GM23248 (cell line): ENCODE measurements around the gene RNASE11. TPM values are rescaled to one million over a fixed set of nuclear protein-coding genes. Genes with fewer than 3 reads are reported as not detected.

ENCODE experiments used
- DNase-seq: peaks from one replicate; pipeline ENCODE4 v3.0.0-alpha.2; 2015
- H2AFZ ChIP-seq: fragments of 200-600 bp; sonication (generic); 2 replicates; pipeline ENCODE4 v1.6.1; 2016; ENCODE audit warnings: antibody characterized with exemption
- H3F3A ChIP-seq: fragments of 200-600 bp; sonication (generic); 2 replicates; pipeline ENCODE4 v1.6.1; 2016; ENCODE audit warnings: mild to moderate bottlenecking, antibody characterized with exemption, mixed run types; ENCODE audit not compliant: insufficient read depth
- H3K27ac ChIP-seq: fragments of 200-600 bp; sonication (generic); 2 replicates; pipeline ENCODE4 v1.5.1; 2016; ENCODE audit warnings: mild to moderate bottlenecking
- H3K27me3 ChIP-seq: fragments of 200-600 bp; sonication (generic); replicated peaks from 2 replicates; pipeline ENCODE4 v1.6.1; 2016; ENCODE audit warnings: mild to moderate bottlenecking; ENCODE audit not compliant: insufficient read depth
- H3K36me3 ChIP-seq: fragments of 200-600 bp; sonication (generic); 2 replicates; pipeline ENCODE4 v1.6.1; 2016; ENCODE audit warnings: low read depth, mild to moderate bottlenecking
- H3K4me1 ChIP-seq: fragments of 200-600 bp; sonication (generic); 2 replicates; pipeline ENCODE4 v1.6.1; 2016; ENCODE audit warnings: mild to moderate bottlenecking; ENCODE audit not compliant: insufficient read depth
- H3K4me2 ChIP-seq: fragments of 200-600 bp; sonication (generic); one replicate; pipeline ENCODE4 v1.6.1; 2016; ENCODE audit warnings: mild to moderate bottlenecking; ENCODE audit not compliant: unreplicated experiment
- H3K4me3 ChIP-seq: fragments of 200-600 bp; sonication (generic); 2 replicates; pipeline ENCODE4 v1.5.1; 2016; ENCODE audit warnings: mild to moderate bottlenecking
- H3K79me2 ChIP-seq: fragments of 200-600 bp; sonication (generic); 2 replicates; pipeline ENCODE4 v1.6.1; 2016; ENCODE audit warnings: mild to moderate bottlenecking; ENCODE audit not compliant: insufficient read depth
- H3K9ac ChIP-seq: fragments of 200-600 bp; sonication (generic); 2 replicates; pipeline ENCODE4 v1.6.1; 2016; ENCODE audit warnings: mild to moderate bottlenecking
- H3K9me2 ChIP-seq: fragments of 200-600 bp; sonication (generic); 2 replicates; pipeline ENCODE4 v1.6.1; 2016; ENCODE audit warnings: mixed run types, mild to moderate bottlenecking, moderate library complexity; ENCODE audit not compliant: insufficient read depth
- H3K9me3 ChIP-seq: fragments of 200-600 bp; sonication (generic); one replicate; pipeline ENCODE4 v1.6.1; 2017; ENCODE audit warnings: low read depth
- H4K20me1 ChIP-seq: fragments of 200-600 bp; sonication (generic); 2 replicates; pipeline ENCODE4 v1.6.0; 2016; ENCODE audit not compliant: insufficient read depth
- EZH2 ChIP-seq: fragments of 200-600 bp; sonication (generic); IDR thresholded peaks from 2 replicates; pipeline ENCODE4 v1.6.1; 2018; ENCODE audit warnings: antibody characterized with exemption, mild to moderate bottlenecking; ENCODE audit not compliant: insufficient read depth, poor library complexity, severe bottlenecking
- EZH2phosphoT487 ChIP-seq: fragments of 200-600 bp; sonication (generic); IDR thresholded peaks from 2 replicates; pipeline ENCODE4 v1.6.1; 2018; ENCODE audit warnings: antibody characterized with exemption, moderate library complexity, mild to moderate bottlenecking, low read depth; ENCODE audit not compliant: insufficient read depth
- WGBS, 2 experiments: methylation state at CpG; one replicate each; pipeline ENCODE4 v1.1.6; 2015 to 2017; ENCODE audit warnings: low lambda C conversion rate in 2 of 2, low coverage in 1 of 2; ENCODE audit errors: missing lambda C conversion rate in 2 of 2; 5-methylcytosine and 5-hydroxymethylcytosine counted together
- in situ Hi-C: fragments of 300-500 bp; cut with MboI; formaldehyde crosslinking; loops from 2 replicates; pipeline ENCODE4 v1.15.0; 2020
- polyA plus RNA-seq: library from polyadenylated mRNA; unstranded; fragments of >200 nt; fragmentation: Nextera tagmentation; extraction: Ambion mirVana; gene quantifications from 2 replicates; pipeline ENCODE4 v1.2.1, GENCODE V29; 2016
- total RNA-seq: library from RNA; depleted of rRNA; stranded (reverse); fragments of >200 nt; shearing (Covaris generic); gene quantifications from 2 replicates; pipeline ENCODE4 v1.2.3, GENCODE V29; 2014

Gene RNASE11
- total and polyA plus RNA-seq, 2 experiments from 2014 or later: not detected

DNA sequence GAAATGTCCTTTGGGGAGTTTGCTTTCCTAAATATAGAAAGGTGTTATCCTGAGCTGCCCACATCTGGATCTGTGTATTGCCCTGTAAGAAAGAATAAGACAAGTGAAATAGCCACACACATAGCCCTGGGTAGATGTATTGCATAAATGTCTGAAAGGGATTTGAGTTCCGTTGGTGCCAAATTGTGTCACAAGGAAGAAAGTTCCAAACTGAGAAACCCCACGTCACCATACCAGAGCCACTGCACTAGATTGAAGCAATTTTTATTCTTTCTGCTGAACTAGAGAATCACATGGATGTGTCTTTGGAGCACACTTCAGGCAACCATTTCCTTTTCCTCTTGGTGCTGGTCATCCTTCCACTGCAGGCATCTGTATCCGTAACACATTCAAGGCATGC, 32.0 kb downstream of the RNASE11 start:
- WGBS, 2 experiments: 58 to 59% methylated on average over 3 of the region's 3 CpGs
- H3K4me3 ChIP-seq: no peak overlapping the region
- no peaks in the 10 kb centered on the region for H3F3A ChIP-seq
- DNase-seq: no peak
- in situ Hi-C loops: no loop called here
- no peaks in the 10 kb centered on the region for H4K20me1 ChIP-seq
- no peak overlapping the region for H2AFZ ChIP-seq
- no peaks in the 10 kb centered on the region for H3K9me3 ChIP-seq
- H3K36me3 ChIP-seq: no peaks in the 10 kb centered on the region
- no peak overlapping the region for H3K9ac ChIP-seq
- H3K9me2 ChIP-seq: no peaks in the 10 kb centered on the region
- no peaks in the 10 kb centered on the region for H3K4me1 ChIP-seq
- TF ChIP-seq EZH2 (no peak), EZH2phosphoT487 (no peak)
- no peaks in the 10 kb centered on the region for H3K79me2 ChIP-seq
- H3K4me2 ChIP-seq: no peak overlapping the region
- H3K27me3 ChIP-seq: no peaks in the 10 kb centered on the region; the same call in 1 of the 2 replicates
- H3K27ac ChIP-seq: no peak overlapping the region

DNA sequence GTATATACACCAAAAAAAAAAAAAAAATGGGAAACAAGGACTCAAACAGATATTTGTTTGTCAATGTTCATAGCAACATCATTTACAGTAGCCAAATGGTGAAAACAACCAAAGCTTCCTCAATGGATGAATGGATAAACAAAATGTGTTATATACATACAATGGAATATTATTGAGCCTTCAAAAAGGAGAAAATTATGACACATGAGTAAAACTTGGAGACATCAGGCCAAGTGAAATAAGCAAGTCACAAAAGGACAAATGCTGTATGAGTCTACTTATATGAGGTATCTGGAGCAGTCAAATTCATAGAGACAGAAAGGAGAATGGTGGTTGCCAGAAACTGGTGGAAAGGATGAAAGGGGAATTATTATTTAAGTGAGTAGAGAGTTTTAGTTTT, 34.8 kb downstream of the RNASE11 start:
- DNase-seq: no peak
- Histone ChIP-seq H3K4me3 (no peak overlapping the region), H3K27ac (no peak overlapping the region), H3K36me3 (no peaks in the 10 kb centered on the region), H3F3A (no peaks in the 10 kb centered on the region), H4K20me1 (no peaks in the 10 kb centered on the region), H3K9me3 (no peaks in the 10 kb centered on the region), H3K4me1 (no peaks in the 10 kb centered on the region), H3K4me2 (no peak overlapping the region), H3K9me2 (no peaks in the 10 kb centered on the region), H2AFZ (no peak overlapping the region), H3K27me3 (no peaks in the 10 kb centered on the region; the same call in 1 of the 2 replicates), H3K9ac (no peak overlapping the region), H3K79me2 (no peaks in the 10 kb centered on the region)
- in situ Hi-C loops: no loop called here
- TF ChIP-seq EZH2phosphoT487: no peak
- TF ChIP-seq EZH2: no peak

DNA sequence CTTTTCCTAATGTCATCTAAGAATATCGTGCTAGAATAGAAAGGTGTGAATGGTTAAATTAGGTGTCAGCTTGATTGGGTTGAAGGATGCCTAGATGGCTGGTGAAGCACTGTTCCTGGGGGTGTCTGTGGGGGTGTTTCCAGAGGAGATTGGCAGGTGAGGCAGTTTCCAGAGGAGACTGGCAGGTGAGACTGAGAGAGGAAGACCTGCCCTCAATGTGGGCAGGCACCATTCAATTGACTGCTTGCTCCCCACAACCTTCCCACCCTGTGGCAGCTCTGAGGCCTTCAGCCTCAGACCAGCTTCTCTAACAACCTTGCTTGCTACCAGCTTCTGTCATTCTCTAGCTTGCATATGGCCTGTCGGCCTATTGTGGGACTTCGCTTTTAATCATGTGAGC, 36.2 kb downstream of the RNASE11 start:
- Histone ChIP-seq H3K9ac (no peak overlapping the region), H3K36me3 (no peaks in the 10 kb centered on the region), H3K4me2 (no peak overlapping the region), H4K20me1 (no peaks in the 10 kb centered on the region), H3K4me3 (no peak overlapping the region), H3K27ac (no peak overlapping the region), H3K9me3 (no peaks in the 10 kb centered on the region), H3K4me1 (no peaks in the 10 kb centered on the region), H3K9me2 (no peaks in the 10 kb centered on the region), H3K79me2 (no peaks in the 10 kb centered on the region), H2AFZ (no peak overlapping the region), H3K27me3 (peaks cover under 1% of the 10 kb centered on the region; the same call in 1 of the 2 replicates), H3F3A (no peaks in the 10 kb centered on the region)
- WGBS, 2 experiments: 40 to 50% methylated on average over 3 of the region's 3 CpGs
- TF ChIP-seq EZH2: no peak
- no peak for TF ChIP-seq EZH2phosphoT487
- in situ Hi-C loops: no loop called here
- DNase-seq: no peak

DNA sequence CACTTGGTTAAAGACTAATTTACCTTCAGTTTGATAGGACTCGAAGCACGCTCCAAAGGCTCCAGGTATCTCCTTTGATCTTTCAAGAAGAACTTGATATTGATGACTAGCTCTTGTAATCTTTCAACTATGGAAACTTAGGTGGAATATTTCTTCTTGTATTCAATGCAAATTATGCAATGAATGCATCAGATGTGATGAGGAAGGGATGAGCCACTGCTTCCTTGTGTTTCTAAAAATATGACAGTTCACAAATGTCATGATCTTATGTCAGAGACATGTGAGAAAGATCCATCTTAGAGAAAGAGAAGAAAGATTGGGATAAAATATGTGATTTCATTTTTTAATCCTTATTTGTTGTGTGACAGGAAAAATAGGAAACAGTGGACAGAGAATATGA, 36.9 kb downstream of the RNASE11 start:
- H3F3A ChIP-seq: no peaks in the 10 kb centered on the region
- H3K4me2 ChIP-seq: no peak overlapping the region
- H4K20me1 ChIP-seq: no peaks in the 10 kb centered on the region
- H3K4me3 ChIP-seq: no peak overlapping the region
- no peak for TF ChIP-seq EZH2phosphoT487
- TF ChIP-seq EZH2: no peak
- no peaks in the 10 kb centered on the region for H3K9me2 ChIP-seq
- H3K4me1 ChIP-seq: no peaks in the 10 kb centered on the region
- H3K9me3 ChIP-seq: no peaks in the 10 kb centered on the region
- no peaks in the 10 kb centered on the region for H3K36me3 ChIP-seq
- H3K9ac ChIP-seq: no peak overlapping the region
- in situ Hi-C loops: no loop called here
- DNase-seq: no peak
- H3K27ac ChIP-seq: no peak overlapping the region
- H3K27me3 ChIP-seq: peaks cover 8% of the 10 kb centered on the region; the same call in 1 of the 2 replicates
- 73 to 86% methylated on average over 2 of the region's 2 CpGs for WGBS, 2 experiments
- no peaks in the 10 kb centered on the region for H3K79me2 ChIP-seq
- no peak overlapping the region for H2AFZ ChIP-seq
